Measurements from ENCODE around the gene NACA2. TPM values are rescaled to one million over a fixed set of nuclear protein-coding genes. Genes with fewer than 3 reads are reported as not detected.
"Not testable (repeated sequence)": the region's sequence is repeated elsewhere in the genome, so short reads cannot be mapped to it uniquely, and the experiment has no call there.

The NACA2 gene
- total and polyA plus RNA-seq, 7 donors, result 0.04 TPM; not detected in 6

GRCh38 chr17:61556224-61557188 lies 34.5 kb downstream of the NACA2 start:
- intact Hi-C loops (cut with DNase I), result loop anchor here in 1 of 2 donors (10.0 kb wide), 2 partner anchors 552 to 832 kb away; no protein-coding TSS in a partner anchor
- no peak for TF ChIP-seq CTCF (IDR thresholded peaks at IDR 0.05)
- Histone ChIP-seq H3K27me3 (ENCODE audit: insufficient read depth in 3 of 3, low read length in 2 of 3) (peaks cover 0 to 9% (median 0%) of the 10 kb centered on the region in 3 donors), H3K4me1 (no peaks in the 10 kb centered on the region), H3K36me3 (ENCODE audit: insufficient read depth in 1 of 2, low read depth in 1 of 2) (no peaks in the 10 kb centered on the region), H3K9me3 (no peaks in the 10 kb centered on the region), H3K27ac (no peak overlapping the region), H3K4me3 (no peak overlapping the region)
- 65 to 67% (median 66%) methylated on average over 10 of the region's 10 CpGs for WGBS, 3 donors
- ATAC-seq, result no peak
- no peak for DNase-seq

- intact Hi-C loops (cut with DNase I), result loop anchor here in 1 of 2 donors (10.0 kb wide), 2 partner anchors 550 to 830 kb away; no protein-coding TSS in a partner anchor
- H3K36me3 ChIP-seq (ENCODE audit: insufficient read depth in 1 of 2, low read depth in 1 of 2), result no peaks in the 10 kb centered on the region
- DNase-seq (no peak), ATAC-seq (no peak)
- H3K4me1 ChIP-seq, result no peaks in the 10 kb centered on the region
- H3K4me3 ChIP-seq, result no peak overlapping the region
- no peak overlapping the region for H3K27ac ChIP-seq
- WGBS, 3 donors, result 45 to 50% (median 49%) methylated on average over 7 of the region's 7 CpGs
- H3K27me3 ChIP-seq (ENCODE audit: insufficient read depth in 3 of 3, low read length in 2 of 3), result peaks cover 0 to 12% (median 0%) of the 10 kb centered on the region in 3 donors
- no peak for TF ChIP-seq CTCF (IDR thresholded peaks at IDR 0.05)
- H3K9me3 ChIP-seq, result no peaks in the 10 kb centered on the region
These were observed 35.9 kb downstream of the NACA2 start for GRCh38 chr17:61555127-61555566.

GRCh38 chr17:61554209-61554608 lies 36.8 kb downstream of the NACA2 start:
- intact Hi-C loops (cut with DNase I), result loop anchor here in 1 of 2 donors (10.0 kb wide), 2 partner anchors 549 to 829 kb away; no protein-coding TSS in a partner anchor
- ATAC-seq, result no peak

GRCh38 chr17:61552560-61552959 lies 38.5 kb downstream of the NACA2 start:
- not testable (repeated sequence) for H3K4me3 ChIP-seq; H3K27ac ChIP-seq; H3K4me1 ChIP-seq; H3K9me3 ChIP-seq; H3K36me3 ChIP-seq (ENCODE audit: insufficient read depth in 1 of 2, low read depth in 1 of 2); DNase-seq; ATAC-seq
- intact Hi-C loops (cut with DNase I), result loop anchor here (2.0 to 10.0 kb wide), 3 partner anchors 142 to 828 kb away; no protein-coding TSS in a partner anchor
- H3K27me3 ChIP-seq (ENCODE audit: insufficient read depth in 3 of 3, low read length in 2 of 3), result peaks cover 0 to 13% (median 0%) of the 10 kb centered on the region in 3 donors
- 92 to 93% (median 92%) methylated on average over 11 of the region's 11 CpGs for WGBS, 3 donors

More at GRCh38 chr17:61554209-61554608, 36.8 kb downstream of the NACA2 start:
- Histone ChIP-seq H3K9me3 (no peaks in the 10 kb centered on the region), H3K36me3 (ENCODE audit: insufficient read depth in 1 of 2, low read depth in 1 of 2) (no peaks in the 10 kb centered on the region), H3K27me3 (ENCODE audit: insufficient read depth in 3 of 3, low read length in 2 of 3) (peaks cover 0 to 13% (median 0%) of the 10 kb centered on the region in 3 donors), H3K4me3 (no peak overlapping the region), H3K27ac (no peak overlapping the region), H3K4me1 (no peaks in the 10 kb centered on the region)
- no peak for TF ChIP-seq CTCF (IDR thresholded peaks at IDR 0.05)
- 52 to 62% (median 55%) methylated on average over 3 of the region's 3 CpGs for WGBS, 3 donors
- DNase-seq, result no peak

GRCh38 chr17:61551255-61551742 lies 39.7 kb downstream of the NACA2 start:
- Histone ChIP-seq H3K4me3 (no peak overlapping the region), H3K27ac (no peak overlapping the region), H3K4me1 (no peaks in the 10 kb centered on the region), H3K27me3 (ENCODE audit: insufficient read depth in 3 of 3, low read length in 2 of 3) (peaks cover 0 to 10% (median 0%) of the 10 kb centered on the region in 3 donors), H3K36me3 (ENCODE audit: insufficient read depth in 1 of 2, low read depth in 1 of 2) (no peaks in the 10 kb centered on the region), H3K9me3 (no peaks in the 10 kb centered on the region)
- DNase-seq (no peak), ATAC-seq (no peak)
- WGBS, 3 donors, result 12 to 17% (median 17%) methylated on average over 6 of the region's 6 CpGs
- intact Hi-C loops (cut with DNase I), result loop anchor here in 1 of 2 donors (1.0 to 10.0 kb wide), 3 partner anchors 134 to 826 kb away; no protein-coding TSS in a partner anchor
- peak; percentile 54 for TF ChIP-seq CTCF (IDR thresholded peaks at IDR 0.05)

All from psoas muscle (tissue), 8 donors.